Measurements from ENCODE around the gene TASP1. TPM values are rescaled to one million over a fixed set of nuclear protein-coding genes. Genes with fewer than 3 reads are reported as not detected.

TASP1 gene
- polyA plus RNA-seq, 1 donor (not counting 4 experiments of a cell fraction or from before 2014, with no cell fraction given): 17.4 TPM

- dilution Hi-C loops (cut with MboI; ENCODE audit: extremely low pct_ligation_motif_present, low sequenced_read_pairs): no loop called here
- H3K9me1 ChIP-seq (ENCODE audit: control insufficient read depth, extremely low read depth, insufficient read depth, low read length): no peaks in the 10 kb centered on the region
- DNase-seq (ENCODE audit: low read depth, low spot score) (no peak), FAIRE-seq (no peak)
- no peaks in the 10 kb centered on the region for H3K79me2 ChIP-seq (ENCODE audit: control insufficient read depth, insufficient read depth, low read length)
- no peak overlapping the region for H3K9ac ChIP-seq (ENCODE audit: control insufficient read depth, extremely low read depth, insufficient read depth, low read length)
- H3K4me1 ChIP-seq (ENCODE audit: control insufficient read depth, extremely low read depth, insufficient read depth, low read length): no peaks in the 10 kb centered on the region
- H2AFZ ChIP-seq (ENCODE audit: control insufficient read depth, low read length): no peak overlapping the region
- H4K20me1 ChIP-seq (ENCODE audit: control insufficient read depth, extremely low read depth, insufficient read depth, low read length): no peaks in the 10 kb centered on the region
- no peak overlapping the region for H3K27ac ChIP-seq (ENCODE audit: control insufficient read depth, insufficient read depth, low read length)
- H3K4me3 ChIP-seq (ENCODE audit: control insufficient read depth in 2 of 3, extremely low read depth in 1 of 3, insufficient read depth in 2 of 3, low read depth in 1 of 3, low read length in 3 of 3): no peak overlapping the region
- no peak overlapping the region for H3K4me2 ChIP-seq (ENCODE audit: control insufficient read depth, extremely low read depth, insufficient read depth, low read depth, low read length)
- TF ChIP-seq, protein P1, sequence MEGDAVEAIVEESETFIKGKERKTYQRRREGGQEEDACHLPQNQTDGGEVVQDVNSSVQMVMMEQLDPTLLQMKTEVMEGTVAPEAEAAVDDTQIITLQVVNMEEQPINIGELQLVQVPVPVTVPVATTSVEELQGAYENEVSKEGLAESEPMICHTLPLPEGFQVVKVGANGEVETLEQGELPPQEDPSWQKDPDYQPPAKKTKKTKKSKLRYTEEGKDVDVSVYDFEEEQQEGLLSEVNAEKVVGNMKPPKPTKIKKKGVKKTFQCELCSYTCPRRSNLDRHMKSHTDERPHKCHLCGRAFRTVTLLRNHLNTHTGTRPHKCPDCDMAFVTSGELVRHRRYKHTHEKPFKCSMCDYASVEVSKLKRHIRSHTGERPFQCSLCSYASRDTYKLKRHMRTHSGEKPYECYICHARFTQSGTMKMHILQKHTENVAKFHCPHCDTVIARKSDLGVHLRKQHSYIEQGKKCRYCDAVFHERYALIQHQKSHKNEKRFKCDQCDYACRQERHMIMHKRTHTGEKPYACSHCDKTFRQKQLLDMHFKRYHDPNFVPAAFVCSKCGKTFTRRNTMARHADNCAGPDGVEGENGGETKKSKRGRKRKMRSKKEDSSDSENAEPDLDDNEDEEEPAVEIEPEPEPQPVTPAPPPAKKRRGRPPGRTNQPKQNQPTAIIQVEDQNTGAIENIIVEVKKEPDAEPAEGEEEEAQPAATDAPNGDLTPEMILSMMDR (optimal IDR thresholded peaks at IDR 0.05 in 1 of 3, IDR thresholded peaks at IDR 0.05 in 1 of 3, conservative IDR thresholded peaks at IDR 0.05 in 1 of 3; ENCODE audit: extremely low read depth in 1 of 3, insufficient read depth in 2 of 3, low read length in 3 of 3): no peak
- TF ChIP-seq EZH2 (IDR thresholded peaks at IDR 0.05; ENCODE audit: low read length): no peak
- H3K9me3 ChIP-seq (ENCODE audit: control insufficient read depth, low read depth, low read length): no peaks in the 10 kb centered on the region
- H3K36me3 ChIP-seq (ENCODE audit: control insufficient read depth in 2 of 2, extremely low read depth in 1 of 2, insufficient read depth in 2 of 2, low read length in 2 of 2): peaks cover 0 to 2% of the 10 kb centered on the region in 2 experiments
- H3K27me3 ChIP-seq (ENCODE audit: control insufficient read depth, extremely low read depth, insufficient read depth, low read length): no peaks in the 10 kb centered on the region
These were observed 210.0 kb downstream of the TASP1 start for GRCh38 chr20:13428684-13429083.

DNA sequence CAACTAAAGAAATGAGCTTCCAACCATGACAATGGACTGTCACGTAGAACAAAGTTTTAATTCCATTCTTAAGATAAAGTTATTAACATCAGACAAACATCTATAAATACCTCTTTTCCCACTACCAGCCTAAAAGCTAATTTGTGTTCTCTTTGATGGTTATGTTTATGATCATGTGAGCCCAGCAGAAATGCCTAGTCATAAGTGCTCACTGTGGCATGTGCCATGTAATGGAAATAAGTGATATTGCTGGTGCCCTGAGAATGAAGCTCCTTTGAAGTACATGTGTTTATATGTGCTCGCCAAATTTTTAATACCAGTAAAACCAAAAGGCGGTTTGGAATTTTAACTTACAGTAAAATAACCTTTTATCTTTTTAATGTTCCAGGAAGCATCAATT, 211.9 kb downstream of the TASP1 start:
- dilution Hi-C loops (cut with MboI; ENCODE audit: extremely low pct_ligation_motif_present, low sequenced_read_pairs): no loop called here

More for the DNA sequence above, 211.9 kb downstream of the TASP1 start:
- TF ChIP-seq EZH2 (IDR thresholded peaks at IDR 0.05; ENCODE audit: low read length): no peak
- TF ChIP-seq, protein P1 (optimal IDR thresholded peaks at IDR 0.05 in 1 of 3, IDR thresholded peaks at IDR 0.05 in 1 of 3, conservative IDR thresholded peaks at IDR 0.05 in 1 of 3; ENCODE audit: extremely low read depth in 1 of 3, insufficient read depth in 2 of 3, low read length in 3 of 3): no peak
- no peak overlapping the region for H3K4me2 ChIP-seq (ENCODE audit: control insufficient read depth, extremely low read depth, insufficient read depth, low read depth, low read length)
- no peak for FAIRE-seq
- H3K36me3 ChIP-seq (ENCODE audit: control insufficient read depth in 2 of 2, extremely low read depth in 1 of 2, insufficient read depth in 2 of 2, low read length in 2 of 2): peaks cover 0 to 2% of the 10 kb centered on the region in 2 experiments
- no peak for DNase-seq (ENCODE audit: low read depth, low spot score)
- no peaks in the 10 kb centered on the region for H4K20me1 ChIP-seq (ENCODE audit: control insufficient read depth, extremely low read depth, insufficient read depth, low read length)
- no peak overlapping the region for H3K4me3 ChIP-seq (ENCODE audit: control insufficient read depth in 2 of 3, extremely low read depth in 1 of 3, insufficient read depth in 2 of 3, low read depth in 1 of 3, low read length in 3 of 3)
- no peaks in the 10 kb centered on the region for H3K79me2 ChIP-seq (ENCODE audit: control insufficient read depth, insufficient read depth, low read length)
- H3K9ac ChIP-seq (ENCODE audit: control insufficient read depth, extremely low read depth, insufficient read depth, low read length): no peak overlapping the region
- H3K4me1 ChIP-seq (ENCODE audit: control insufficient read depth, extremely low read depth, insufficient read depth, low read length): peaks cover 12% of the 10 kb centered on the region
- no peaks in the 10 kb centered on the region for H3K9me1 ChIP-seq (ENCODE audit: control insufficient read depth, extremely low read depth, insufficient read depth, low read length)
- H2AFZ ChIP-seq (ENCODE audit: control insufficient read depth, low read length): no peak overlapping the region
- no peaks in the 10 kb centered on the region for H3K27me3 ChIP-seq (ENCODE audit: control insufficient read depth, extremely low read depth, insufficient read depth, low read length)
- H3K27ac ChIP-seq (ENCODE audit: control insufficient read depth, insufficient read depth, low read length): no peak overlapping the region
- H3K9me3 ChIP-seq (ENCODE audit: control insufficient read depth, low read depth, low read length): no peaks in the 10 kb centered on the region
